MM.1S (cell line): ENCODE measurements around the gene CROCC2.

Experiments
- DNase-seq: peaks from one replicate; pipeline ENCODE4 v3.0.0-alpha.2; 2015
- H2AFZ ChIP-seq: fragments of 300-600 bp; sonication (generic); 2 replicates; pipeline ENCODE4 v1.6.0; 2016; ENCODE audit warnings: antibody characterized with exemption, low read length
- H3F3A ChIP-seq: fragments of 300-600 bp; sonication (generic); 2 replicates; pipeline ENCODE4 v1.6.1; 2016; ENCODE audit warnings: mild to moderate bottlenecking, antibody characterized with exemption, low read length, moderate library complexity, mixed read lengths; ENCODE audit not compliant: insufficient read depth
- H3K27ac ChIP-seq: fragments of 300-600 bp; sonication (generic); 2 replicates; pipeline ENCODE4 v1.5.1; 2016; ENCODE audit warnings: mild to moderate bottlenecking, low read length
- H3K27me3 ChIP-seq: fragments of 300-600 bp; sonication (generic); replicated peaks from 2 replicates; pipeline ENCODE4 v1.6.0; 2016; ENCODE audit warnings: low read length; ENCODE audit not compliant: insufficient read depth
- H3K36me3 ChIP-seq: fragments of 300-600 bp; sonication (generic); replicated peaks from 2 replicates; pipeline ENCODE4 v1.6.1; 2016; ENCODE audit warnings: mild to moderate bottlenecking, low read length, mixed read lengths; ENCODE audit not compliant: insufficient read depth
- H3K4me1 ChIP-seq: fragments of 300-600 bp; sonication (generic); 2 replicates; pipeline ENCODE4 v1.6.1; 2016; ENCODE audit warnings: low read length, mixed read lengths
- H3K4me2 ChIP-seq: fragments of 300-600 bp; sonication (generic); 2 replicates; pipeline ENCODE4 v1.6.0; 2016; ENCODE audit warnings: low read depth, low read length
- H3K4me3 ChIP-seq: fragments of 300-600 bp; sonication (generic); 2 replicates; pipeline ENCODE4 v1.5.1; 2016; ENCODE audit warnings: low read length, mixed read lengths
- H3K79me2 ChIP-seq: fragments of 300-600 bp; sonication (generic); 2 replicates; pipeline ENCODE4 v1.6.1; 2016; ENCODE audit warnings: mixed run types, low read length, mixed read lengths
- H3K9ac ChIP-seq: fragments of 300-600 bp; sonication (generic); 2 replicates; pipeline ENCODE4 v1.6.1; 2016; ENCODE audit warnings: low read length, mixed read lengths
- H3K9me2 ChIP-seq: fragments of 300-600 bp; sonication (generic); replicated peaks from 2 replicates; pipeline ENCODE4 v1.6.1; 2016; ENCODE audit warnings: mild to moderate bottlenecking, low read length, mixed read lengths; ENCODE audit not compliant: insufficient read depth
- H3K9me3 ChIP-seq: fragments of 300-600 bp; sonication (generic); replicated peaks from 2 replicates; pipeline ENCODE4 v1.6.1; 2016; ENCODE audit warnings: mild to moderate bottlenecking, low read length, mixed read lengths; ENCODE audit not compliant: insufficient read depth
- H4K20me1 ChIP-seq: fragments of 300-600 bp; sonication (generic); 2 replicates; pipeline ENCODE4 v1.6.1; 2016; ENCODE audit warnings: mild to moderate bottlenecking, low read length, moderate library complexity, mixed read lengths; ENCODE audit not compliant: insufficient read depth
- CTCF ChIP-seq: fragments of 300-600 bp; sonication (generic); IDR thresholded peaks from 2 replicates; pipeline ENCODE4 v1.5.1; 2016; ENCODE audit warnings: antibody characterized with exemption, low read length, mixed read lengths
- EZH2 ChIP-seq: fragments of 300-600 bp; sonication (generic); optimal IDR thresholded peaks from 2 replicates; pipeline ENCODE3; 2017; ENCODE audit warnings: low read depth, mild to moderate bottlenecking, antibody characterized with exemption, low read length, mixed read lengths
- EZH2phosphoT487 ChIP-seq: fragments of 300-600 bp; sonication (generic); IDR thresholded peaks from 2 replicates; pipeline ENCODE4 v1.6.1; 2018; ENCODE audit warnings: antibody characterized with exemption, low read length

The CROCC2 gene

DNA sequence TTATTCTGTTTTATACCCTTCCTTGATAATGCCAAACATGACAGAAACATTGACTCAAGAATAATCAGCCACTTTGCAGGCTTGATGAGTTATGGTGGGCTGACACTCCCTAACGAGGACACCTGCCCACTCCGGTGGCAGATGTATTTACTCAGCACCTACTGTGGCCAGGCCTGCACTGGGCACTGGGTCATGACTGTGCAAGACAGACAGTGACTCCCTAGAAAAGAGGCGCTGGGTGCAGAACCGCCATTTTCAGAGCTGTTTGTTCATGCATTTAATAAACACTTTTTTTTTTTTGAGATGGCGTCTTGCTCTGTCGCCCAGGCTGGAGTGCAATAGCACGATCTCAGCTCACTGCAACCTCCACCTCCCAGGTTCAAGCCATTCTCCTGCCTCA lies 124.7 kb downstream of the CROCC2 start:
- Histone ChIP-seq H3K4me1 (no peaks in the 10 kb centered on the region), H4K20me1 (no peaks in the 10 kb centered on the region), H3K9me3 (no peaks in the 10 kb centered on the region), H3F3A (no peaks in the 10 kb centered on the region), H3K79me2 (no peaks in the 10 kb centered on the region), H3K27me3 (peaks cover 14% of the 10 kb centered on the region), H3K4me2 (no peak overlapping the region), H3K4me3 (no peak overlapping the region), H3K9me2 (no peaks in the 10 kb centered on the region), H3K9ac (no peak overlapping the region), H3K36me3 (no peaks in the 10 kb centered on the region), H2AFZ (no peak overlapping the region), H3K27ac (no peak overlapping the region)
- TF ChIP-seq EZH2 = no peak
- TF ChIP-seq EZH2phosphoT487 = no peak
- TF ChIP-seq CTCF = no peak
- DNase-seq = no peak

DNA sequence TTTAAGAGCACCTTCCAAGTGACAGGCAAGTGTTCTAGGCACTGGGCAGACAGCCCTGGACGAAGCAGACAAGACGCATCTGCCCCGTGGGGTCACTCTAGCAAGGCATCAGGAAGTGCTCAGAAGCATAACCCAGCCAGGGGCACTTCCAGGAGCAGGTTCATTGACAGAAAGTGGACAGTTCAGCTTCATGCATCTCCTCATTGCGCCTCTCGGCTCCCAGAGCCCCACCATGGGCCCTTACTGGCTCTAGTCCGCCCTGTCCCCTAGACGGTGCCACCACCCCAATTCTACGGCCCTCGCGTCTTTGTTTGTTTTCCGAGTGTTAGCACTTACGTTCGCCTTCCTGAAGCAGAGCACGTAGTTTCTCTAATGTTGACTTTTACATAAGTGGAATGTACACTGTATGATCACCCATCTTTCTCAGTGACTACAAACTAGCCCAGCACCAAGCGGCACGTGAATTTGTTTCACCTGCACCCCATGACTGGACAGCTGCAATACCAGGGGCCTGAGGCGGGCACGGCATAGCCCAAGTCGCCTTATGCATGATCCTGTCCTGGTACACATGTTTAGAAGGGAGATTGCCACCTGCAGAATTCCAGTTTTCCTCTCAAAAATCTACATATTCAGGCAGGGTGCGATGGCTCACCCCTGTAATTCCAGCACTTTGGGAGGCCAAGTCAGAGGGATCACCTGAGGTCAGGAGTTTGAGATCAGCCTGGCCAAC lies 125.5 kb downstream of the CROCC2 start:
- no peak overlapping the region for H3K4me3 ChIP-seq
- no peaks in the 10 kb centered on the region for H4K20me1 ChIP-seq
- H2AFZ ChIP-seq = no peak overlapping the region
- H3K4me1 ChIP-seq = no peaks in the 10 kb centered on the region
- H3K9ac ChIP-seq = no peak overlapping the region
- TF ChIP-seq EZH2 (no peak), CTCF (no peak), EZH2phosphoT487 (no peak)
- H3K36me3 ChIP-seq = no peaks in the 10 kb centered on the region
- peaks cover 14% of the 10 kb centered on the region for H3K27me3 ChIP-seq
- H3K9me3 ChIP-seq = no peaks in the 10 kb centered on the region
- H3K4me2 ChIP-seq = no peak overlapping the region
- no peaks in the 10 kb centered on the region for H3K9me2 ChIP-seq
- no peak overlapping the region for H3K27ac ChIP-seq
- no peaks in the 10 kb centered on the region for H3F3A ChIP-seq
- DNase-seq = no peak
- no peaks in the 10 kb centered on the region for H3K79me2 ChIP-seq

- no peaks in the 10 kb centered on the region for H4K20me1 ChIP-seq
- H3K9ac ChIP-seq = no peak overlapping the region
- H3K9me3 ChIP-seq = no peaks in the 10 kb centered on the region
- no peak overlapping the region for H3K4me2 ChIP-seq
- H3K27ac ChIP-seq = no peak overlapping the region
- H3F3A ChIP-seq = no peaks in the 10 kb centered on the region
- no peaks in the 10 kb centered on the region for H3K4me1 ChIP-seq
- TF ChIP-seq EZH2phosphoT487 (no peak), EZH2 (no peak), CTCF (no peak)
- no peaks in the 10 kb centered on the region for H3K9me2 ChIP-seq
- H2AFZ ChIP-seq = no peak overlapping the region
- no peak for DNase-seq
- no peaks in the 10 kb centered on the region for H3K79me2 ChIP-seq
- H3K4me3 ChIP-seq = no peak overlapping the region
- peaks cover 10% of the 10 kb centered on the region for H3K27me3 ChIP-seq
- H3K36me3 ChIP-seq = no peaks in the 10 kb centered on the region
Measured at GRCh38 chr2:241033336-241033987, 127.3 kb downstream of the CROCC2 start.
